HEK293T (cell line): ENCODE results near the gene NFATC2IP.
"Not testable (repeated sequence)": the region's sequence is repeated elsewhere in the genome, so short reads cannot be mapped to it uniquely, and the experiment has no call there.

Experiments
- CTCF ChIA-PET: fragments of 350-600 bp; formaldehyde crosslinking; extraction: SDS; loops from one replicate; lab custom pipeline; 2021; ENCODE audit warnings: antibody characterized with exemption, inconsistent platforms; lab: Yijun Ruan, JAX
- POLR2A ChIA-PET: fragments of 350-600 bp; formaldehyde crosslinking; extraction: SDS; loops from one replicate; lab custom pipeline; 2020; ENCODE audit warnings: antibody characterized with exemption, inconsistent platforms; lab: Yijun Ruan, JAX
- DNase-seq: peaks from one replicate; pipeline ENCODE4 v3.0.0; 2012; ENCODE audit warnings: mixed read lengths; ENCODE audit errors: extremely low spot score
- ARNT ChIP-seq: fragments of 450-650 bp; IDR thresholded peaks from 2 replicates; pipeline ENCODE4 v1.6.1; 2017; ENCODE audit warnings: mild to moderate bottlenecking
- BHLHE40 ChIP-seq: fragments of 450-650 bp; IDR thresholded peaks from 2 replicates; pipeline ENCODE4 v1.6.1; 2016; ENCODE audit warnings: mild to moderate bottlenecking, moderate library complexity, borderline replicate concordance
- CTBP1 ChIP-seq: fragments of 450-650 bp; IDR thresholded peaks from 2 replicates; pipeline ENCODE4 v1.6.1; 2016; ENCODE audit warnings: borderline replicate concordance
- ELF4 ChIP-seq: fragments of 450-650 bp; IDR thresholded peaks from 2 replicates; pipeline ENCODE4 v1.6.1; 2017; ENCODE audit warnings: antibody characterized with exemption
- FOXA1 ChIP-seq: fragments of 450-650 bp; IDR thresholded peaks from 2 replicates; pipeline ENCODE4 v1.6.1; 2016; ENCODE audit warnings: mild to moderate bottlenecking
- FOXK2 ChIP-seq: fragments of 450-650 bp; IDR thresholded peaks from 2 replicates; pipeline ENCODE4 v1.6.1; 2016; ENCODE audit warnings: mild to moderate bottlenecking
- FOXM1 ChIP-seq: fragments of 450-650 bp; IDR thresholded peaks from 2 replicates; pipeline ENCODE4 v1.6.1; 2017; ENCODE audit warnings: mild to moderate bottlenecking, borderline replicate concordance
- HDGF ChIP-seq: fragments of 450-650 bp; IDR thresholded peaks from 2 replicates; pipeline ENCODE4 v1.6.1; 2017; ENCODE audit warnings: antibody characterized with exemption, borderline replicate concordance
- L3MBTL2 ChIP-seq: fragments of 450-650 bp; conservative IDR thresholded peaks from 2 replicates; pipeline ENCODE4 v1.6.1; 2016; ENCODE audit warnings: mild to moderate bottlenecking
- LEF1 ChIP-seq: fragments of 450-650 bp; IDR thresholded peaks from 2 replicates; pipeline ENCODE4 v1.6.1; 2017; ENCODE audit warnings: mild to moderate bottlenecking, borderline replicate concordance
- NFRKB ChIP-seq: fragments of 450-650 bp; IDR thresholded peaks from 2 replicates; pipeline ENCODE4 v1.6.1; 2016; ENCODE audit warnings: mild to moderate bottlenecking, moderate library complexity
- PKNOX1 ChIP-seq: fragments of 450-650 bp; IDR thresholded peaks from 2 replicates; pipeline ENCODE4 v1.6.1; 2016
- SP1 ChIP-seq: fragments of 450-650 bp; IDR thresholded peaks from 2 replicates; pipeline ENCODE4 v1.6.1; 2017
- SUZ12 ChIP-seq: fragments of 450-650 bp; IDR thresholded peaks from 2 replicates; pipeline ENCODE4 v1.6.1; 2016; ENCODE audit warnings: mild to moderate bottlenecking
- TARDBP ChIP-seq: fragments of 450-650 bp; IDR thresholded peaks from 2 replicates; pipeline ENCODE4 v1.6.1; 2016
- ZNF384 ChIP-seq: fragments of 450-650 bp; IDR thresholded peaks from 2 replicates; pipeline ENCODE4 v1.6.1; 2016

The NFATC2IP gene

GRCh38 chr16:28977703-28978662 lies 27.2 kb downstream of the NFATC2IP start:
- POLR2A ChIA-PET = interaction anchor here (1.0 kb wide), 1 partner anchor 27 kb away, joined by 3 read pairs; the partner anchor contains the start of gene NFATC2IP
- peak; percentile 28 for DNase-seq
- CTCF ChIA-PET = interaction anchor here (1.5 kb wide), 1 partner anchor 9 kb away, joined by 3 read pairs; no protein-coding TSS in a partner anchor
- TF ChIP-seq L3MBTL2 = no peak
- TF ChIP-seq NFRKB = no peak

GRCh38 chr16:28980330-28980729 lies 29.6 kb downstream of the NFATC2IP start:
- CTCF ChIA-PET, DNase-seq, POLR2A ChIA-PET: not testable (repeated sequence)

- DNase-seq = no peak
- no peak for TF ChIP-seq ARNT
- TF ChIP-seq ELF4 = no peak
- TF ChIP-seq FOXM1 = no peak
- no peak for TF ChIP-seq ZNF384
- no peak for TF ChIP-seq L3MBTL2
- no peak for TF ChIP-seq SP1
- no peak for TF ChIP-seq FOXK2
- TF ChIP-seq FOXA1 = no peak
- no peak for TF ChIP-seq BHLHE40
- CTCF ChIA-PET = no interaction called here
- POLR2A ChIA-PET = no interaction called here
These were observed 30.2 kb downstream of the NFATC2IP start for GRCh38 chr16:28980929-28981328.

- CTCF ChIA-PET = no interaction called here
- POLR2A ChIA-PET = no interaction called here
- peak; percentile 55 for DNase-seq
- no peak for TF ChIP-seq FOXM1
- TF ChIP-seq SP1 = no peak
- TF ChIP-seq PKNOX1 = no peak
- no peak for TF ChIP-seq LEF1
- TF ChIP-seq TARDBP = no peak
- TF ChIP-seq FOXK2 = no peak
- no peak for TF ChIP-seq HDGF
- TF ChIP-seq CTBP1 = no peak
- no peak for TF ChIP-seq L3MBTL2
- no peak for TF ChIP-seq BHLHE40
These were observed 30.8 kb downstream of the NFATC2IP start for GRCh38 chr16:28981517-28981916.

- POLR2A ChIA-PET = interaction anchor here (1.5 kb wide), 1 partner anchor 8 kb away, joined by 5 read pairs; the partner anchor contains the start of gene SPNS1
- CTCF ChIA-PET = no interaction called here
- no peak for DNase-seq
- no peak for TF ChIP-seq CTBP1
- no peak for TF ChIP-seq LEF1
These were observed 31.7 kb downstream of the NFATC2IP start for GRCh38 chr16:28982418-28982817.

DNA sequence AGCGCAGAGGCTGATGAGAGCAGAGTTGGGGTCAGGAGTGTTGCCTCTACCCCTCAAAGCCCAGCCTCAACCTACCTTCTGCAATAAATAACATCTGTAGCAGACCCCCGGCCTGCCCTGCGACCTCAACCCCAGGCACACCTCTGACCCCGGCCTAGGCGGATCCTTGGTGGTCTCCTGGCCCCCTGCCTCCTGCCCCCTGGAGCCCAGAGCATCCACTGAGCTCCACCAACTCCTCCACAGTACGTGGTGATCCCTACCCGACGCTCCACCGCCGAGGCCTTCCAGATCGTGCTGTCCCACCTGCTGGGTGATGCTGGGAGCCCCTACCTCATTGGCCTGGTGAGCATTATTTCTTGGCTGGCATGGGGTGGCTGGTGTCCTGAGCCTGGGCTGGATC lies 32.2 kb downstream of the NFATC2IP start:
- POLR2A ChIA-PET = interaction anchor here (1.5 kb wide), 1 partner anchor 9 kb away, joined by 5 read pairs; the partner anchor contains the start of gene SPNS1
- TF ChIP-seq HDGF = no peak
- TF ChIP-seq ELF4 = no peak
- no peak for TF ChIP-seq FOXA1
- TF ChIP-seq TARDBP = no peak
- DNase-seq = no peak
- CTCF ChIA-PET = no interaction called here

DNA sequence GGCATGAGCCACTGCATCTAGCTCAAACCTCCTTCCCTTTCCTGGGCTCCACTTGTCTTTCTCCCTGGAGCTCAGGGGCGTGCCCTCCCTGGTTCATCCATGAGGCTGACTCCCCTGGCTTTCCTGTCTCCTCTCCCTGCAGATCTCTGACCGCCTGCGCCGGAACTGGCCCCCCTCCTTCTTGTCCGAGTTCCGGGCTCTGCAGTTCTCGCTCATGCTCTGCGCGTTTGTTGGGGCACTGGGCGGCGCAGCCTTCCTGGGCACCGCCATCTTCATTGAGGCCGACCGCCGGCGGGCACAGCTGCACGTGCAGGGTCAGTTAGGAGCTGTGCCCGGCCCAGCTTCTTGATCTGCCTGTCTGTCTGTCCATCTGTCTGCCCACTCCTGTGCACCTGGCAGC lies 32.9 kb downstream of the NFATC2IP start:
- CTCF ChIA-PET = no interaction called here
- DNase-seq = no peak
- TF ChIP-seq L3MBTL2 (no peak), ZNF384 (no peak), TARDBP (no peak), PKNOX1 (no peak), CTBP1 (no peak), SUZ12 (no peak), SP1 (no peak)
- POLR2A ChIA-PET = interaction anchor here (1.5 kb wide), 1 partner anchor 10 kb away, joined by 5 read pairs; the partner anchor contains the start of gene SPNS1

DNA sequence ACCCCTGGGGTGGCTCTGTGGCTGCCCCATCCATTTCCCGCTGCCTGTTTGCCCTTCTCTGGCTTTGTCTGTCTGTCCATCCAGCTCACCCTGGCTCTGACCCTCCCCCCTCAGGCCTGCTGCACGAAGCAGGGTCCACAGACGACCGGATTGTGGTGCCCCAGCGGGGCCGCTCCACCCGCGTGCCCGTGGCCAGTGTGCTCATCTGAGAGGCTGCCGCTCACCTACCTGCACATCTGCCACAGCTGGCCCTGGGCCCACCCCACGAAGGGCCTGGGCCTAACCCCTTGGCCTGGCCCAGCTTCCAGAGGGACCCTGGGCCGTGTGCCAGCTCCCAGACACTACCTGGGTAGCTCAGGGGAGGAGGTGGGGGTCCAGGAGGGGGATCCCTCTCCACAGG lies 33.4 kb downstream of the NFATC2IP start:
- DNase-seq = no peak
- TF ChIP-seq ARNT = no peak
- no peak for TF ChIP-seq FOXA1
- no peak for TF ChIP-seq LEF1
- TF ChIP-seq BHLHE40 = no peak
- TF ChIP-seq NFRKB = no peak
- TF ChIP-seq SUZ12 = no peak
- TF ChIP-seq CTBP1 = no peak
- TF ChIP-seq FOXM1 = no peak
- no peak for TF ChIP-seq L3MBTL2
- no peak for TF ChIP-seq ELF4
- no peak for TF ChIP-seq TARDBP
- TF ChIP-seq HDGF = no peak
- no peak for TF ChIP-seq ZNF384
- TF ChIP-seq FOXK2 = no peak
- TF ChIP-seq SP1 = no peak
- ChIA-PET POLR2A (no interaction called here), CTCF (no interaction called here)
